Measurements from ENCODE around the gene AP4M1.
"Not testable (repeated sequence)": the region's sequence is repeated elsewhere in the genome, so short reads cannot be mapped to it uniquely, and the experiment has no call there.

Gene AP4M1

DNA sequence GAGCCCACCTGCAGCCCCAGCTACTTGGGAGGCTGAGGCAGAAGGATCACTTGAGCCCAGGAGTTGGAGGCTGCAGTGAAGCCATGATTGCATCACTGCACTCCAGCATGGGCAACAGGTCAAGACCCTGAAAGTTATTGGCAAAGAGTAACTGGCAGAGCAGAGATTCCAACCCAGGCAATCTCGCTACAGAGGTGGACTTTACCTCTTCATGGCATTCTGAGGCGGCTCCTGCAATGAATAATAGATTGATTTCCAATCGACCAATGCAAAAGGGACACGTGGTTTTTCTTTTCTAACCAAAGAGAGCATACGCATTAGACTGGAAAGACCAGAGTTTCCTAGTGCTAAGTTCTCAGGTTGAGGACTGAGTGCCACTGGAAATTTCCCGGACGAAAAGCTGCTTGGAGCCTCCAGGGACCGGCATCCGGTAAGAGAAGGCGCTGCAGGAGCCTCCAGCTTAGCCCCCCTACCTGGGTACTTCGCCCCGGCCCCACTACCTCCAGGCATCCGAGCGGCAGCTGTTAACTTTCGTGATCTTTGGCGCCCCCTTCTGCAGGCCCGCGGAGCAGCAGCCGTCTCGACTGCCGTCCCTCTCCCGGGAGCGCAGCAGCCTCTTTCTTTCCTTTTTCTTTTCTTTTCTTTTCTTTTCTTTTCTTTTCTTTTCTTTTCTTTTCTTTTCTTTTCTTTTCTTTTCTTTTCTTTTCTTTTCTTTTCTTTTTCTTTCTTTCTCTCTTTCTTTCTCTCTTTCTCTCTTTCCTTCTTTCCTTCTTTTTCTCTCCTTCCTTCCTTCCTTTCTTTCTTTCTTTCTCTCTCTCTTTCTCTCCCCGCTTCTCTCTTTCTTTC lies 29.4 kb downstream of the AP4M1 start:
- peak; percentile 64 to 81 (median 73) for DNase-seq (ENCODE audit: low read depth in 3 of 3)

DNA sequence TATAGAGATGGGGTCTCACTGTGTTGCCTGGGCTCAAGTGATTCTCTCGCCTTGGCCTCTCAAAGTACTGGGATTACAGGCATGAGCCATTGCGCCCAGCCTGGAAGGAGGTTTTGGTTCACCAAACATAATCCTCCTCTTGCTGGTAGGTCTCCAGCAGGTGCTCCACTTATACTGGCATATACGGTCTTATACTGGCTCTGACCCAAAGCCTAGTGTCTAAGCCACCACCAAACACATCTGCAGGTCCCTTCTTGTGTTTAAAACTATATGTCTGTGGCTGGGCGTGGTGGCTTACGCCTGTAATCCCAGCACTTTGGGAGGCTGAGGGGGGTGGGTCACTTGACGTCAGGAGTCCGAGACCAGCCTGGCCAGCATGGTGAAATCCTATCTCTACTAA lies 30.7 kb downstream of the AP4M1 start:
- DNase-seq (ENCODE audit: low read depth in 3 of 3) = no peak

DNA sequence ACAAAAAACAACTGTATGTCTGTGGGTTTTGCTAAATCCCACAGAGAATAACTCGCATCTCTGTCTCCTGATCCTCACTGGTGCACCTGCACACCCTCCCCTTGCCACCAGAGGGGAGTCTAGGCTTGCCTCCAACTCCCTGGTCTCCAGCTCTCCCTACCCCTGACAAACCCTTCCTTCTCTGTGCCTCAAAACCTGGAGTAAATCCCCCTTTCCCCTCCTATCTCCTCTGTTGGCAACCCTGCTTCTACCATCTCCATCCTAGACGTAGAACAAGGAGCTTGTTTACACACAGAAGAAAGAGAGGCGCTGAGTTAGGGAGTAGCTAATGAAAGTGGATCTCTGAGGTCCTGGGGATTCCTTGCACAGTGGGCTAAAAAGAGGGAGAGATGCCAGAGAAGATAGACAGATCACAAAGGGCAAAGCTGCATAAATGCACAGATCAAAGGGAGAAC lies 31.3 kb downstream of the AP4M1 start:
- DNase-seq (ENCODE audit: low read depth in 3 of 3) = peak in 2 of 3 experiments; percentile 52 to 62

DNA sequence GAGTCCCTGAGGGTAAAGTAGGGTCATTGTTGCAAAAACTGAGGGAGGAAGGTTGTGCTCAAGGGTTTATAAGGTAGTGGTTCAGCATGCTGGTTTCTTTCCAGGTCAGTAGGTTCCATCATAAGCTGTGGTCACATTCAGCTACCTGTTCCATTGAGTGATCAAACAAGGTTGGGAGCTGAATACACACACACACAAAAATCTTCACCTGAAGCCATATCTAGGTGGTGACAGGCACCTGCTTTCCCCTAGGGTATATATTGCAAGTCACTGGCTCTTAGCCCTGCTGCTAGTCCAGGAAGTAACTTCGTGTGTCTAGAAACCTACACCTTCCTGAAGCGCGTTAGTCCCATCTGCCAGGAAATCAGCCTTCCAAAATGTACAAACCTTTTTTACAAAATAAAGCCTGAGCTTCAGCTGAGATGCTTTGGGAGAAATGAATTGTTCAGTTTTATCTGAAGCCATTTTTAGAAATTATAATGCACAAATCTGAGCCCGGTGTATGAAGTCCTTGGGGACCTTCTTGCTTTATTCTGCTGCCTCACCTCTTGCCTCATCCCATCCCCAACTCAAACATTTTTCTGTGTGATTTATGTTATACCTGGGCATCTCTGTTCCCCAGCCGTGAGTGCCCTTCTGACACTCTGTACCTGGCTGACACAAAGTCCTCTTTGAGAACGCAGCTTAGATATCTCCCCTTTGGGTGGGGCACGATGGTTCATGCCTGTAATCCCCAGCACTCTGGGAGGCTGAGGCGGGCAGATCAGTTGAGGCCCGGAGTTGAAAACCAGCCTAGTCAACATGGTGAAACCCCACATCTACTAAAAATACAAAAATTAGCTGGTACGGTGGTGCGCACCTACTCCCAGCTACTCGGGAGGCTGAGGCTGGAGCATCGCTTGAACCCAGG lies 36.7 kb downstream of the AP4M1 start:
- no peak for DNase-seq (ENCODE audit: low read depth in 3 of 3)

DNA sequence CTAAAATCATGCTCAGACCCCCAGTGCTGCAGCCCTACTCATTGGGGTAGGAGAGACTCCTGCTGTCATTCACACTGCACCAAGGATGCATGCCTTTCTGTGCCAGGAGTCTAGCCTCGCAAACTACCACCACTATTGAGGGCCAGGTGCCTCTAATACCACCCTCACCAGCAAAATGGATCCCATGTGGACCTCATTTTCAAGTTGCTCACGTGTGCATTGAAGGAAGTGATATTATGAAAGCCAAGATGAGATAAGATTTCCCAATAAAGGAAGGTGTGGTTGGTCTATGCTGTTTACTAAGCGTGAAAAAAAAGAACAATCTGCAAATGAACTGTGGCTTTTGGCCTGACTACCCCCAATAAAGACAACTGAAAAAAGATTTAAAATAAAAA lies 40.1 kb downstream of the AP4M1 start:
- DNase-seq (ENCODE audit: low read depth in 3 of 3) = no peak

DNA sequence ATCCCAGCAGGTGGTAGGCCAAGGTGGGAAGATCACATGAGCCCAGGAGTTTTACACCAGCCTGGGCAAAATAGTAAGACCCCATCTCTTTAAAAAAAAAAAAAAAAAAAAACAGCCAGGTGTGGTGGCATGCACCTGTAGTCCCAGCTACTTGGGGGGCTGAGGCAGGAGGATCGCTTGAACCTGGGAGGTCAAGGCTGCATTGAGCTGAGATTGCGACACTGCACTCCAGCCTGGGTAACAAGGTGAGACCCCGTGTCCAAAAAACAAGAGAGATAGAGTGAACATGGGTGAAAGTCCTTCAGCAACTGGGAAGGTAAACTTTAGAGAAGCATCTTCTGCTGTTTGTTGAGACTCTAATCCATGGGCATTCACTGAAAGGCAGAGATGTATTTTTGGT lies 41.0 kb downstream of the AP4M1 start:
- no peak for DNase-seq (ENCODE audit: low read depth in 3 of 3)

DNA sequence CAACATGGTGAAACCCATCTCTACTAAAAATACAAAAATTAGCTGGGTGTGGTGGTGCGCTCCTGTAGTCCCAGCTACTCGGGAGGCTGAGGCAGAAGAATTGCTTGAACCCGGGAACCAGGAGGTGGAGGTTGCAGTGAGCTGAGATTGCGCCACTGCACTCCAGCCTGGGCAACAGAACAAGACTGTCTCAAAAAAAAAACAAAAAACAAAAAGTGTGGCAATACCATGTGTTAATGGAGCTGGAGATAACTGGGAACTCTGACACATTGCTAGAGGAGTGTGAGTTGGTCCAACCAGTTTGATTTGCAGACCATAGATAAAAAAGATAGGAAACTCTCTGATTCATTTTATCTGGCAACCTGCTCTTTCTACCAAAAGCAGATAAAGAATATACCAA lies 44.9 kb downstream of the AP4M1 start:
- not testable (repeated sequence) for DNase-seq (ENCODE audit: low read depth in 3 of 3)

DNA sequence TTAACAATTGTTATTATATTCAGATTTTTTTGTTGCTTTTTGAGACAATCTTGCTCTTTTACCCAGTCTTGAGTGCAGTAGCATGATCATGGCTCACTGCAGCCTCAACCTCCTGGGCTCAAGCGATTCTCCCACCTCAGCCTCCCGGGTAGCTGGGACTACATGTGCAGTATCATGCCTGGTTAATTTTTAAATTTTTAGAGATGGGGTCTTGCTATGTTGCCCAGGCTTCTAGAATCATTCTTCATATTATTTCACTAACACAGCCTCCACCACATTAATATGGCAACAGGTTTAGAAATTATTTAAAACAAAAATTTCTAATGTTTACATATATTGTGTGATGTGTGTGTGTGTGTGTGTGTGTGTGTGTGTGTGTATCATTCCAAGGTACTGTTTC lies 45.8 kb downstream of the AP4M1 start:
- no peak for DNase-seq (ENCODE audit: low read depth in 3 of 3)

DNA sequence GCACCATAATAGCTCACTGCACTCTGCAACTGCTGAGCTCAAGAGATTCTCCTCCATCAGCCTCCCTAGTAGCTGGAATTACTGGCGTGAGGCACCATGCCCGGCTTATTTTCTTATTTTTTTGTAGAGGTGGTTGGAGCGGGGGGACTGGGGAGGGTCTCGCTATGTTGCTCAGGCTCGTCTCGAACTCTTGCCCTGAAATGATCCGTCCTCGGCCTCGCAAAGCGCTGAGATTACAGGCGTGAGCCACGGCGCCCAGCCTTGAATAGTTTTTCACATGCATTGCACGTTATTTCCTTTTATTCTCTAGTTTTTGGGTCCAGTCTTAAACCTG lies 46.7 kb downstream of the AP4M1 start:
- no peak for DNase-seq (ENCODE audit: low read depth in 3 of 3)

DNA sequence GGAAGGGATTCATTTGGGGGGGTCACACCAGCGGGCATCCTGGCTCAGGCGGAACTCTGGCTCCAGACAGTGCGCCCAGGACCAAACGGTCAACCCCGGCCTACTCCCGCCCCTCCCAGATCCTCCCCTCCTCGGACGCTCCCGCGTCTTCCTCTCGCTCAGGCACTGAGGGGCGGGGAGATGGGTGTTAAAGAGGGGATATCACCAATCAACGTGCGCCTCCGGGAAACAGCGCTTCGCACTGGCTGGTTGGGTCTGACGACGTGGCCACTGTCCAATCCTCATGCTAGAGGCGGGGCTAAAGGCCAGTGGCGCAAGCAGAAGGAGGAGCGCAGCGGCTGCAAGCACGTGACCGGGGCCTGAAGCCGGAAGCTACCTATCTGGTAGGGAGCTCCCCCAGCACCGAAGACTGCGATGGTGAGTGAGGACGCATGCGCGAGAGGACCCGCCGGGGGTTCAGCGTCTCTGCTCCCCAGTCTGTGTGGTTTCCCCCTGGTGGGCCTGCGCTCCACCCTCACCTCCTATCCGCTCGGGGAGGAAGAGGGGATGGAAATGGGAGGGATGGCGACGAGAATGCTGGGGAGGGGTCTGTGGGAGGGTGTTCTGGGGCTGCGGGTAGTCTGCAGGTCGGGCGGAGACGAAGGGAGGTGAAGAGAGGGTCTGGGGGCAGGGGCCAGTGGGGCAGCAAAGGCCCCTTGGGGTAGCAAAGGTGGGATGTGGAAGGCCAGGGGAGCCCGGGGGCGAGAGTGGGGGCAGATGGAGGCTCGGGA lies 47.3 kb downstream of the AP4M1 start, which contains the start of gene LAMTOR4:
LAMTOR4 (plus strand) TSS at position 360 of the 770 bp plus-strand sequence; CDS start at position 415, 55 bp downstream.
- DNase-seq (ENCODE audit: low read depth in 3 of 3) = peak; percentile 92 to 98 (median 97)

DNA sequence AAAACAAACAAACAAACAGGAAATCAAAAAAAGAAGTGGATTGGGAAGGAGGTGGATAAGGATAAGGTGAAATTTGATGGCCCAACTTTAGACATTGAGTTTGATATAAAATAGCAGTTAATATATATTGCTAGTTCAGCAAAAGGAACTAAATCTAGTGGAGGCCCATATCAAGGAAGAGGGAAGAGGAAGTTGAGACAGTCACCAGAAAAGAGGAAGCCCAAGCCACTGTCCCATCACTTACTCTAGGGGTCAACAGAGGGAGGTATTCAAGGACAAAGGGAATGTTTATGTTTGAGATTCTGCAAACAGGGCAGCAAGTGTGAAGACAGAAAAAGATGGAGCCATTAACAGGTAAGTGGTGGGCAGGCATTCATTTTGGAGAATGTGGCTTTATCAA lies 51.0 kb downstream of the AP4M1 start:
- DNase-seq (ENCODE audit: low read depth in 3 of 3) = no peak

DNA sequence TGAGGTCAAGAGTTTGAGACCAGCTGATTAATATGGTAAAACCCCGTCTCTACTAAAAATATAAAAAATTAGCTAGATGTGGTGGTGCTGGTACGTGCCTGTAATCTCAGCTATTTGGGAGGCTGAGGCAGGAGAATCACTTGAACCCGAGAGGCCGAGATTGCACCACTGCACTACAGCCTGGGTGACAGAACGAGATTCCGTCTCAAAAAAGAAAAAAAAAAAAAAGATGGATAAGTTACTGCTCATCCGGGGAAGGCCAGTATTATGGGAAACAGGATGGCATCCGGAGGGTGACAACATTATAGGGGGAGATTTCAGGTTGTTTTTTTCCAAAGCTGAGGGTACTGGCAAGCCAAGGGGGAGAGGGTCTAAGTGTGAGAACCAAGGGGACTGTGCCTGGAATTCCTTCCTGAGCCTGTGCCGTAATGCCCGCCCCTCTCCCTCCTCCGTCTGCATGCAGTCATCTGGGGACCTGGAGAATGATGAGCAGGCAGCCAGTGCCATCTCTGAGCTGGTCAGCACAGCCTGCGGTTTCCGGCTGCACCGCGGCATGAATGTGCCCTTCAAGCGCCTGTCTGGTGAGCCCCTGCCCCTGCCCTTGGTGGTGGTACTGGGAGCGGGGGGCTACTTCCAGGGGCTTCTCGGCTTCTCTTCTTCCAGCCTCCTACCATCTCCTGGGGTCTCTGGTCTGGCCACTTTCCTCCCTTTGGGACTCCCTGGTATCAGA lies 51.7 kb downstream of the AP4M1 start:
- DNase-seq (ENCODE audit: low read depth in 3 of 3) = no peak

DNA sequence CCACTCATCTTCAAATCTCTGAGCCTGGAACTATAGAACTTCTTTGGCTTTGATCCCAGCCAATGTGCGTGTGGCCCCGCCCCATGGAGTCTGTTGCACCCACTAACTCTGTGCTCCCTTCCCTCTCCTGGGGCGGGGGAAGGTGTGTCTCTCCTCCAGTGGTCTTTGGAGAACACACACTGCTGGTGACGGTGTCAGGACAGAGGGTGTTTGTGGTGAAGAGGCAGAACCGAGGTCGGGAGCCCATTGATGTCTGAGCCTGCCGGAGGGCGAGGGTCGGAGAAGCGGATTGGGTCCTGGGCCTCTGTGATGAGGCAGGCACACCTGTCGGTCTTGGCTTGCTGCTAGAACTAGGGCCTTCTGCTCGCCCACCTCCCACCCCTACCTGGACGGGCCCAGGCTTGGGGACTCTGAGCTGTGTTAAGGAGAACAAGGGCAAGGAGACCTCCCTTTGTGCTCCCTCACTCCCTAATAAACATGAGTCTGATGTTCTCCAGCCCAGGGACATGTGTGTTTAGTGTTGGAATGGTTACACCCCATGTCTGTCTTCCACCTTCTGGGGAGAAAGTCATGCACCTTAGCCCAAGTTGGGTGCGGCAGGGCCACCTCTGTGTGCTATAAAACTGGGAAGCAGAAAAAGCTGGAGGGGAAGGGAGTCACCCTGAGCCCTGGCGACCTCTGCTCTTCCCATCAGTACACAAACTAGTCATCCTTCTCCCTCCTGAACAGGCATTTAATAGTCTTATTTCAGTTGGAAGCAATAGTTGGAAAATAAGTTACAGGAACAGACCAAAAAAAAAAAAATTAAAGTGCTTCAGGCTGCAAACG lies 52.5 kb downstream of the AP4M1 start:
- no peak for DNase-seq (ENCODE audit: low read depth in 3 of 3)

DNA sequence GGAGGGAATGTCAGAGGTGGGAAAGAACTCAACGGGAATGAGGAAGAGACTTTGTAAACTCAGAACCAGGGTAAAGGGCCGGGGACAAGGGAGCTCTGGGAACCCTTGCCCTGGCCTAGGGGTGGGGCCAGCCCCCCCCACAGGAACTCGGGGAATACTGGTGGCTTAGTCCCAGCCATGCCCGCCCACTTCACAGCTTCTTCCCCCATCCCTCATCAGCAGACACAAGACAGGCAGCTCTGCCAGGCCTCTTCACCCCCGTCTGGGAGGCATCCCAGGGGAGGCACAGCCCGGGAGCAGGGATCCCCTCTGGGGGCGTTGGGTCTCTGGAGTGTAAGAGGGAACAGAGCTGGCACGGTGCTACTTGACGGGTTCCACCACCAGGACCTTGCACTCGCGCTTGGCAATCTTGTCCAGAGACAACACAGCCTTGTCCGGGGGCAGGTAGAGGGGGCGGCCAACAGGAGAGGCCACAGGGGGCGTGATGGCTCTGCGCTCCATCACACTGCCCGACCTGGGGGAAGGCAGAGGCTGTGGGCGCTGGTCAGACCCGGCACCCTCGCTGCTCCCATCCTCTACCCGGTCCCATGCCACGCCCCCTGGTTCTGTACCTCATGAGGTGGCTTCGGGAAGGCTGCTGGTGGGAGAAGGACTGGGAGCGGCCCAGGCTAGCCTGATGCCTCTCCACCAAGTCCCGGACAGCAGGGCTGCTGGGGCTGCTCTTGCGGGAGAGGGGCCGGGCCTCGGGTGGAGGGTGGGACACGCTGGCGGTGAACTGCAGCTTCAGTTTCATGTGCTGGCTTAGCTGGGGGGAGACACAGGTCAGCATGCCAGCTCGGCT lies 53.4 kb downstream of the AP4M1 start:
- DNase-seq (ENCODE audit: low read depth in 3 of 3) = no peak

DNA sequence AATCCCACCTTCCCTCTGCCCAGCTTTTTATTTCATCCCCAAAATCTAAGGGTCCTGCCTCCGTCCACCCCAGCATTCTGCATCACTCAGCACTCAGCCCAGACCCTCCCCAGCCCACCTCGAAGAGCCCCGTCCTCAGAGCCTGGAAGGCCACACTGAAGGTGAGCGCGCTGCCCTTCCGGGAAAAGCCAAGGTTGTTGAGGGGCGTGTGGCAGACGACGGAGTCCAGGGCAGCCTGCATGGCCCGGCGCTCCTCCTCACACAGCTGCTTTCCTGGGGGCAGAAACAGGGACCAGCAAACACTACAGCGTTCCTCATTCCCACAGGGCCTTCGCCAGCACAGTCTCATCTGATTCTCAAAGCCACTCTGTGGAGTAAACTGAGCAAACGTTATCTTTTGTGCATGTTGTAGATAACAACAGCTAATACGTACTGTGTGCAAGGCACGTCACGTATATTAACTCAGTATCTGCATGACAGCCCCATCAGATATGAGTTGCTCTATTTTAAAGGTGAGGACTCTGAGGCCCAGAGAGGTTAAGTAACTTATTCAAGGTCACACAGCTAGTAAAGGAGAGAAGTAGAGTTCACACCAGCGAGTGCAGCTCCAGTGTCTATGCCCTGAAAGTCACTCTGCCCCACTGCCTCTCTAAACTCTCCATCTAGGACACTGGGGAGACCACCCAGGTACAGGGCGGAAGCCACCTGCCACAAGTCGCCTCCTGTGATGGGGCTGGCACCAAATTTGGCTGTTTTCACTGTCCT lies 54.3 kb downstream of the AP4M1 start:
- no peak for DNase-seq (ENCODE audit: low read depth in 3 of 3)

DNA sequence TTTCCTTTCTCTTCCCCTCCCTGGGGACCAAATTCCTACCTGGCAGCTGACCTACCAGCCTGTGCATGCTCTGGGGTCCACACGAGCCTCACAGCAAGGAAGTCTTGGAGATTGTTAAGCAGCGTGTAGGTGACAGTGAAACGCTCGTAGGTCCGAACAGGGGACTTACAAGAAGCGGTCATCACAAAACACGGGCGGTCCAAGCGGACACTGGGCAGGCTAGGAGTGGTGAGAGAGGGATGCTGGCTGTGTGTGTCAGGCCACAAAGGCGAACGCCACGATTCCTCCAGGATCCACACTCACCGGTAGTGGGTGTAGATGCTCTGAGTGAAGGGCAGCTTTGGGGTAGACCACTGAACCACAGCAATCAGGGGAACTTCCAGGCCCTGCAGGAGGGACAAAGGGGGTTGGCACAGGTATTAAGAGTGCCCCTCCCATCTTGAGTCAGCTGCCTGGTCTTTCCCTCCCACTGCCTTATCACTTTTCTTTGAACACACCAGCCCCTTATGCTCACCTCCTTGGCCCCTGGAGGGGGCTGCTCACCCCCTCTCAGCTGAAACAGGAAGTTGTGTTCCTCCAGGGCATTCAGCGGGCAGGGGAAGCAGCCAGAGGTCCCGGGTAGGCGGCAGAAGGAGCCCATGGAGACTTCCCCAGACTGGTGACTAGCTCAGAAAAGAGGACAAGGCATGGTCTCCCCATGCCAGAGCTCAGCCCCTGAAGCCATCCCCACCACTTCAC lies 55.1 kb downstream of the AP4M1 start:
- DNase-seq (ENCODE audit: low read depth in 3 of 3) = no peak

DNA sequence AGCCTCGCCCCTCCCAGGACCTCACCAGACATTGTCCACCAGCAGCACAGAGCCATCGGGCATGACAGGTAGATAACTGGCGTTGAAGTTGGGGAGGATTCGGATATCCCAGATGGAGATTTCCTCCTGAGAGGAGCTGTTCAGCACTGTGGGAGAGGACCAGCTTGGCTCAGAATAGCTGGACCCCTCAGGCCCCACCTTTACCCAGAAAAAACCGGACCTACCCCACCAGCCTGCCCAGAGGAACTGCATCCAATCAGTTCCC lies 55.6 kb downstream of the AP4M1 start:
- DNase-seq (ENCODE audit: low read depth in 3 of 3) = no peak

Data from stimulated activated CD4-positive, alpha-beta T cell treated with anti-CD3 and anti-CD28 coated beads, TNF-alpha, amount 100 ng/mL, for 24 hours (primary cell).